GM12878 (cell line): ENCODE measurements around the gene ORAI3. TPM values are rescaled to one million over a fixed set of nuclear protein-coding genes. Genes with fewer than 3 reads are reported as not detected.
A peak's percentile ranks its signal among the peaks of the same experiment; 100 is the strongest.

Experiments
- ATAC-seq: fragments of 200-7000 bp; cut with Tn5 transposase; 3 replicates; pipeline ENCODE4 v1.9.1; 2020; ENCODE audit warnings: mild to moderate bottlenecking, moderate library complexity
- BruUV-seq: library from RNA; stranded (reverse); fragments of 400-500 nt; replicated peaks from 2 replicates; lab custom pipeline; 2021; lab: Mats Ljungman, UMichigan
- CTCF ChIA-PET: fragments of 300-600 bp; sonication (Branson Sonifier 250); formaldehyde crosslinking; extraction: SDS; loops from one replicate; lab custom pipeline; 2021; ENCODE audit warnings: inconsistent platforms; lab: Yijun Ruan, JAX
- POLR2A ChIA-PET: fragments of 350-600 bp; formaldehyde crosslinking; extraction: SDS; loops from one replicate; lab custom pipeline; 2021; ENCODE audit warnings: inconsistent platforms; lab: Charles Lee
- RAD21 ChIA-PET: fragments of 300-600 bp; sonication (Branson Sonifier 250); formaldehyde crosslinking; loops from one replicate; lab custom pipeline; 2023; ENCODE audit warnings: antibody characterized with exemption; ENCODE audit not compliant: unreplicated experiment; lab: Charles Lee
- SMC1A ChIA-PET: fragments of 300-600 bp; sonication (Branson Sonifier 250); formaldehyde crosslinking; loops from one replicate; lab custom pipeline; 2023; ENCODE audit not compliant: unreplicated experiment, uncharacterized antibody; lab: Charles Lee
- DNase-seq: peaks from one replicate; pipeline ENCODE4 v3.0.0-alpha.2; 2011; ENCODE audit warnings: low read depth, low spot score
- FAIRE-seq: peaks from 3 replicates; lab custom pipeline; 2011; peaks lifted over from hg19 to GRCh38; lab: Jason Lieb, UNC
- H2AFZ ChIP-seq: 2 replicates; pipeline ENCODE4 v1.6.0; 2011; ENCODE audit warnings: low read depth, low read length, control low read depth; ENCODE audit not compliant: control insufficient read depth
- H3K27ac ChIP-seq: 2 replicates; pipeline ENCODE4 v1.5.1; 2011; ENCODE audit warnings: control low read depth; ENCODE audit not compliant: control insufficient read depth, insufficient read depth
- H3K27me3 ChIP-seq, 2 experiments: replicated peaks in 1 of 2; 2 replicates each; pipeline versions ENCODE4 v1.6.0 to v1.6.1; 2011; ENCODE audit warnings: low read length in 1 of 2; ENCODE audit not compliant: control insufficient read depth in 2 of 2, insufficient read depth in 2 of 2
- H3K36me3 ChIP-seq, 2 experiments: 2 replicates each; pipeline ENCODE4 v1.5.1; 2011; ENCODE audit warnings: low read length in 1 of 2; ENCODE audit not compliant: control insufficient read depth in 2 of 2, insufficient read depth in 2 of 2
- H3K4me1 ChIP-seq: 2 replicates; pipeline ENCODE4 v1.6.1; 2011; ENCODE audit warnings: mild to moderate bottlenecking, low read length, moderate library complexity, mixed read lengths; ENCODE audit not compliant: control insufficient read depth, insufficient read depth
- H3K4me2 ChIP-seq: 2 replicates; pipeline ENCODE4 v1.6.0; 2011; ENCODE audit warnings: control low read depth; ENCODE audit not compliant: control insufficient read depth, insufficient read depth
- H3K4me3 ChIP-seq: fragments of 200-600 bp; sonication (generic); 2 replicates; pipeline ENCODE4 v1.5.1; 2016
- H3K79me2 ChIP-seq: 2 replicates; pipeline ENCODE4 v1.6.0; 2011; ENCODE audit warnings: low read length; ENCODE audit not compliant: control insufficient read depth, insufficient read depth
- H3K9ac ChIP-seq: 2 replicates; pipeline ENCODE4 v1.8.0; 2011; ENCODE audit warnings: low read length, control low read depth, mixed read lengths; ENCODE audit not compliant: control insufficient read depth, insufficient read depth
- H3K9me3 ChIP-seq: replicated peaks from 3 replicates; pipeline ENCODE4 v1.5.1; 2011; ENCODE audit warnings: mild to moderate bottlenecking, low read length; ENCODE audit not compliant: control insufficient read depth, insufficient read depth
- H4K20me1 ChIP-seq: 2 replicates; pipeline ENCODE4 v1.6.0; 2011; ENCODE audit not compliant: control insufficient read depth, insufficient read depth
- BCLAF1 ChIP-seq: fragments of 450-650 bp; IDR thresholded peaks from 2 replicates; pipeline ENCODE4 v1.6.1; 2017; ENCODE audit warnings: antibody characterized with exemption, mild to moderate bottlenecking, moderate library complexity
- BMI1 ChIP-seq: fragments of 450-650 bp; IDR thresholded peaks from 2 replicates; pipeline ENCODE4 v1.6.1; 2016; ENCODE audit warnings: mild to moderate bottlenecking, moderate library complexity, borderline replicate concordance
- CREM ChIP-seq: IDR thresholded peaks from 2 replicates; pipeline ENCODE4 v1.6.1; 2014; ENCODE audit warnings: antibody characterized with exemption, low read depth
- HSF1 ChIP-seq: fragments of 150-350 bp; IDR thresholded peaks from 2 replicates; pipeline ENCODE4 v1.6.1; 2014; ENCODE audit warnings: mild to moderate bottlenecking, low read depth, low read length
- MTA3 ChIP-seq: IDR thresholded peaks from 2 replicates; pipeline ENCODE4 v1.6.1; 2012; ENCODE audit warnings: low read length, inconsistent platforms, borderline replicate concordance
- PAX5 ChIP-seq: IDR thresholded peaks from 2 replicates; pipeline ENCODE4 v1.6.1; 2011; ENCODE audit warnings: low read depth, low read length, borderline replicate concordance
- PBX3 ChIP-seq: IDR thresholded peaks from 2 replicates; pipeline ENCODE4 v1.6.1; 2011; ENCODE audit warnings: mild to moderate bottlenecking, low read depth, low read length, moderate library complexity; ENCODE audit not compliant: insufficient replicate concordance
- RBBP5 ChIP-seq: fragments of 200-600 bp; sonication (generic); conservative IDR thresholded peaks from 2 replicates; pipeline ENCODE4 v1.6.1; 2016
- RELA ChIP-seq: fragments of 450-650 bp; IDR thresholded peaks from 2 replicates; pipeline ENCODE4 v1.8.0; 2014; ENCODE audit warnings: borderline replicate concordance; ENCODE audit not compliant: partially characterized antibody
- SMAD5 ChIP-seq: IDR thresholded peaks from 2 replicates; pipeline ENCODE4 v1.6.1; 2016; ENCODE audit warnings: antibody characterized with exemption, low read depth
- TAF1 ChIP-seq: IDR thresholded peaks from 2 replicates; pipeline ENCODE4 v1.6.1; 2011; ENCODE audit warnings: mild to moderate bottlenecking, low read depth, low read length, borderline replicate concordance
- ZBTB33 ChIP-seq: fragments of 450-650 bp; IDR thresholded peaks from 2 replicates; pipeline ENCODE4 v1.6.1; 2017; ENCODE audit warnings: mild to moderate bottlenecking
- WGBS: methylation state at CpG from one replicate; pipeline ENCODE4 v1.1.6; 2016; ENCODE audit warnings: low lambda C conversion rate; ENCODE audit not compliant: insufficient replicate concordance, insufficient coverage; ENCODE audit errors: missing lambda C conversion rate; 5-methylcytosine and 5-hydroxymethylcytosine counted together
- in situ Hi-C: fragments of 300-500 bp; cut with MboI; formaldehyde crosslinking; loops from 9 replicates; pipeline ENCODE4 v1.14.3; 2018; ENCODE audit warnings: mixed read lengths
- intact Hi-C: fragments of 100-400 bp; cut with micrococcal nuclease; formaldehyde crosslinking; loops from one replicate; pipeline ENCODE4 v1.14.2; 2022; ENCODE audit not compliant: unreplicated experiment
- polyA plus RNA-seq, 11 experiments: library from polyadenylated mRNA; depleted of rRNA in 4 of 11; unstranded in 6 of 11; stranded (reverse) in 5 of 11; fragments of >200 nt; fragmentation: Nextera tagmentation in 4 of 11; fragmentation: Illumina TruSeq in 1 of 11; extraction: Ambion mirVana in 4 of 11; extraction: Trizol in 1 of 11; gene quantifications; 1 replicate in 1 of 11; 2 replicates in 10 of 11; pipeline versions ENCODE4 v1.2.1 to v1.2.3, GENCODE V29; 2011 to 2016; ENCODE audit warnings: inconsistent platforms in 2 of 11, missing spikeins in 2 of 11, low read depth in 1 of 11
- total RNA-seq, 4 experiments: library from RNA; depleted of rRNA in 3 of 4; stranded (reverse); fragments of >200 nt in 3 of 4; fragmentation: Illumina TruSeq in 1 of 4; extraction: Trizol in 1 of 4; gene quantifications; 2 replicates each; pipeline versions ENCODE4 v1.2.1 to v1.2.3, GENCODE V29; 2013 to 2021

The ORAI3 gene
- total and polyA plus RNA-seq, 10 of the 15 experiments (the other 5 are each of a cell fraction or from before 2014, with no cell fraction given), result 3.4 to 21.9 (median 16.2) TPM

GRCh38 chr16:30992931-30993816 is 44.3 kb downstream of the ORAI3 start (continued):
- TF ChIP-seq ZBTB33 (0 out of 2 replicates have a peak, but pooled peaks have one; percentile 46), BMI1 (no peak), SMAD5 (no peak)

GRCh38 chr16:30995927-30996323 is 47.1 kb downstream of the ORAI3 start:
- intact Hi-C loops, result loop anchor here (5.0 to 10.0 kb wide), 3 partner anchors 79 to 186 kb away; partner anchors contain the start of genes FUS, ZNF646 and ZNF668
- H3K27me3 ChIP-seq, result no peaks in the 10 kb centered on the region
- ChIA-PET CTCF (interaction anchor here (0.9 to 4.3 kb wide), 5 partner anchors 11 to 146 kb away, joined by 3 to 16 read pairs (median 4); partner anchors contain the start of genes HSD3B7 and STX4), SMC1A (interaction anchor here (0.9 to 1.0 kb wide), 2 partner anchors 11 to 184 kb away, joined by 3 read pairs; partner anchors contain the start of genes FUS and HSD3B7), RAD21 (interaction anchor here (1.0 to 1.7 kb wide), 6 partner anchors 8 to 121 kb away, joined by 3 to 11 read pairs (median 4); partner anchors contain the start of genes KAT8, VKORC1, ZNF646 and ZNF668), POLR2A (interaction anchor here (0.5 to 3.0 kb wide), 6 partner anchors 35 to 232 kb away, joined by 3 to 21 read pairs (median 5); partner anchors contain the start of genes KAT8, ZNF646 and ZNF668)
- H3K79me2 ChIP-seq, result no peaks in the 10 kb centered on the region; the same call in 1 of the 2 replicates
- in situ Hi-C loops, result loop anchor here (25.0 kb wide), 1 partner anchor 441 kb away; the partner anchor contains the start of genes COX6A2 and ZNF843
- H2AFZ ChIP-seq, result peak overlapping the region; percentile 89
- peak overlapping the region; percentile 85 for H3K4me2 ChIP-seq
- no peaks in the 10 kb centered on the region for H3K9me3 ChIP-seq
- no TSS peak for BruUV-seq
- ATAC-seq, result peak; percentile 16; the same call in 2 of the 3 replicates
- H4K20me1 ChIP-seq, result no peaks in the 10 kb centered on the region
- 0% methylated on average over 11 of the region's 11 CpGs for WGBS
- peaks cover 17% of the 10 kb centered on the region for H3K4me1 ChIP-seq
- H3K36me3 ChIP-seq, result no peaks in the 10 kb centered on the region
- DNase-seq, result no peak
- peak overlapping the region; percentile 82 for H3K27ac ChIP-seq
- H3K9ac ChIP-seq, result peak overlapping the region; percentile 78
- no peak for FAIRE-seq
- peak overlapping the region; percentile 97 for H3K4me3 ChIP-seq
- TF ChIP-seq TAF1 (no peak), CREM (no peak), RBBP5 (no peak), BCLAF1 (no peak), PAX5 (no peak), MTA3 (no peak), PBX3 (no peak), RELA (no peak), HSF1 (no peak), SMAD5 (no peak)
